Endometrial microvascular endothelial cells (primary cell): ENCODE results near the gene TFIP11. TPM values are rescaled to one million over a fixed set of nuclear protein-coding genes. Genes with fewer than 3 reads are reported as not detected.

ENCODE experiments used
- in situ Hi-C: cut with HindIII; loops from 2 replicates; pipeline ENCODE4 v1.10.0; 2017; ENCODE audit warnings: low sequenced_read_pairs, low pct_unique_long_range_greater_than_20kb; ENCODE audit errors: inconsistent ontology term
- total RNA-seq: library from RNA; depleted of rRNA; stranded (reverse); fragments of >200 nt; gene quantifications from one replicate; pipeline ENCODE4 v1.2.3, GENCODE V29; 2015; ENCODE audit errors: inconsistent ontology term

TFIP11 gene
- total RNA-seq, result 25.4 TPM

DNA sequence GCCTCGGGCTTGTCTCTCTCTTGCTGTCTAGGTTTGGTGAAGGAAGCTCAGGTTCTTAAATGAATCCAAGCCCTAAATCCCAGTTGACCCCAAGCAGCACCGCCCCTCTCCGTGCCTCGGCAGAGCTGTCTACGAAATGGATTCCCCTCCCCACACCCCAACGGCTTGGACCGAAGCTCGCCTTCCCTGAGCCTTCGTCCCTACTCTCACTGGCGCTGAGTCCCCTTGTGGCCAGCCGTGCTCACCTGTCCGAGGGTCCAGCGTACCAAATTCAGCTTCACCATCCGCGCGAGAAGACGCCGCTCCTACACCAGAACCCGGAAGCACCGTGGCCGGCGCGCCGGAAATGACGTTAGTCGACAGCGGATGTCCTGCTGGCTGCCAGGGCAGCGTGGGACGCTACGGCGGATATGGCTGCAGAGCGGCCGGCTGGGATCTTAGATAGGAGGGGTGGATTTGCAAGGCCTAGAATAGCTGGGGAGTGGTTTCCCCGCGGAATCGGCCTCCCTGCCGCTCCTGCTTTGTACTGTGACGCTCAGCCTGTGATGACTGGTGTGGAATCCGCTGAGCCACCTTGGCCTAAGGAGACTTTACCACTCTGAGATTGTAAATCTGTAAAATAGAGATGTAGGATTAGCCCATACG is at the start of gene TFIP11:
Gene TFIP11 (minus strand): TSS at position 325 of the 645 bp plus-strand sequence. CDS start 2,201 bp downstream, outside the sequence.
- in situ Hi-C loops, result no loop called here

DNA sequence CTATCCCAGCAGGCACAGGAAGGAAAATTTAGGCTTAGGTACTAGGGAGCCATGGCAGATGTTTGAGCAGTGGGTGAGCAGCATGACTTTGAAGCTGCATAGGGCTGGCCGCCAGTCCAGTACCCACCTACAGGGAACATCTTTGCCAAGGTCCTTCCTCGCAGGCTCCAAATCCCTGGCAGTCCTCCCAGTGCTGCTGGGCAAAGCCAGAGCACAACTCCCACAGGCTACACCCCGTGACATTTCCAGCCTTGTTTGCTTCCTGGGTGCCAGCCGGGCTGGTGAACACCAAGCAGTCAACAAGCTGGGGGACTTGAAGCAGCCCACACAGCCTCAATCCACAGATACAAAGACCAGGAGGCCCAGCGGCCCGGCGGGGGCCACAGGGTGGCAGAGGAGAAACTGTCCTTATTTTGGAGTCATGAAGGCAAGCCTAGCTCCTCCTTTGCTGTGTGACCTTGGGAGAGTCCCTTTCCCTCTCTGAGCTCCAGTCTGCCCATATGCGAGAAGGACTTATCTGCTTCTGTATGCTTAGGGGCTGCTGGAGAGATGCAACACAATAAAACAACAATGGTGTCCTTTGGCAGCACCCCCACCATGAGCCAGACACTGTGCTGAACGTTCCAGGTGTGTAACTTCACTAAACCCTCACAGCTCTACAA is 49.6 kb upstream of the TFIP11 start:
- in situ Hi-C loops, result no loop called here

DNA sequence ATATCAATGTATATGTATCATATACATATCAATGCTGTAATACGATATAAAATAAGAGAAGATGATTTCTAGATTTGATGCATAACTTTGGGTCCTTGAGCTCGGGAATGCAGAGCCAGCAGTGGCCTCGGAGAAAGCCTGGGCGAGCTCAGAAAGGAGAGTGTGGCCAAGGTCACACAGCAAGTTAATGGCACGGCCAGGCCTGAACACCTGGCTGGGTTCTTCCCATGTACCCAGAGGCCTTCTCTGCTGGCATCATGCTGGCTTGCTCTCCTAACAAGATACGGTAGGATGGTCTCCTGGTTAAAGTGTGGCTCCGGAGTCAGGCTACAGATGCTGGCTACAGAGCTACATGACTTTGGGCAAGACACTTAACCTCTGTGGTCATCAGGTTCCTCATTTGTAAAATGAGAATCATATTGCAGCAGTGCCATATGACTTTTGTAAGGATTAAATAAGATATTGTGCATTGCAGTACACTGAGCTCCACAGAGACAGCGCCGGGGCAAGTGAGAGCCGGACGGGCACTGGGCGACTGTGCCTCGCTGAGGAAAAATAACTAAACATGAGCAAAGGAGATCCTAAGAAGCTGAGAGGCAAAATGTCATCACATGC is 47.8 kb upstream of the TFIP11 start:
- in situ Hi-C loops, result no loop called here

DNA sequence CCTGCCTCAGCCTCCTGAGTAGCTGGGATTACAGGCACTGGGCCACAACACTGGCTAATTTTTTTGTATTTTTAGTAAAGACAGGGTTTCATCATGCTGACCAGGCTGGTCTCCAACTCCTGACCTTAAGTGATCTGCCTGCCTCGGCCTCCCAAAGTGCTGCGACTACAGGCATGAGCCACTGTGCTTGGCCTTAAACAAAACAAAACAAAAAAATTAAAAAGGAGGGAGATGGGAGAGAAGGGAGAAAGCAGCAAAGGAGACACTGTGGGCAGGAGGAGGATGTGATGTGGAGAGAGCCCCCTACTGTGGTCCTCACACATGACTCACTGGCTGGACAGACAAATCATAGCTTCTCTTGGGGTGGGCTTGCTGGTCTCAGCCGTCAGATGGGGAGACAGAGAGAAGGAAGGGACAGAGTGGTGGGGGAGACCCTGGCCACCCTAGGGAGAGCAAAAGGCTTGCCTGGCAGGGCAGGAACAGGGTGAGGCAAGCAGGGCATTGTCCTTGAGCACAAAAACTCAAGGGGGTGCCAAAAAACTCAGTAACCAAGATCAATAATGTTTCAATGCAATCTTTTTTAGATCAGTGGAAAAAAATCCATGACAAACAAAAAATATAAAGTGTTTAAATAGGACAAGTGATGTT is 46.1 kb upstream of the TFIP11 start:
- in situ Hi-C loops, result no loop called here

DNA sequence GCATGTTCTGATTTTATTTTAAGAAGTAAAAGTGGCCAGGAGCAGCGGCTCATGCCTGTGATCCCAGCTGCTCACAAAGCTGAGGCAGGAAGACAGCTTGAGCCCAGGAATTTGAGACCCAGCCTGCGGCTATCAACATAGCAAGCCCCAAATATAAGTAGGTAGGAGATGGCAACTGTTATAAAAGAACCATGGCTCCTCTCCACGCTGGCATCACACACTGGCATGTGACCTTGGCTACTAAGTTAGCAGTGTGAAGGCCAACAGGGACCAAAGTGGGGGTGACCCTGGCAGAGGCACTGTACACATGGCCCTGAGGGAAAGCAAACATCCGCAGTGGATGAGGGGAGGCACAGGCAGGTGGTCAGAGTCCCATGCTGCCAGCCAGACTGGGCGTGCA is 44.6 kb upstream of the TFIP11 start:
- in situ Hi-C loops, result no loop called here

DNA sequence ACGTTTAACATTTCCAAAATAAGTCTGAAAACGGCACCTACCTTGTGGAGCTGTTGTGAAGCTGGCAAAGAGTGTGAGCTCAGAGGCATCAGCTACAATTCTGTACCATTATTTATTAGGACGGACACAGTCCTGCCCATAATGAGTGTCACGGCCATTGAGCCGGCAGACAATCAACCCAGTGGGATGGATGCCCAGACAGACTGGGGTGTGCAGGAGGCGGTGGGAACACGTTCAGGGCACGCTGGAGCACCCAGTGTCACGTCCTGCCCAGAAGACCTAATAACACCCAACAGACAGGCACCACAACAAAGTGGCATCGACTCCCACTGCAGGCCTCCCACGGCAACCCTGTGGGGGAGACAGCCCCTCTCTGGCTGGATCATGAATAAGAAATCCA is 43.2 kb upstream of the TFIP11 start:
- in situ Hi-C loops, result no loop called here

DNA sequence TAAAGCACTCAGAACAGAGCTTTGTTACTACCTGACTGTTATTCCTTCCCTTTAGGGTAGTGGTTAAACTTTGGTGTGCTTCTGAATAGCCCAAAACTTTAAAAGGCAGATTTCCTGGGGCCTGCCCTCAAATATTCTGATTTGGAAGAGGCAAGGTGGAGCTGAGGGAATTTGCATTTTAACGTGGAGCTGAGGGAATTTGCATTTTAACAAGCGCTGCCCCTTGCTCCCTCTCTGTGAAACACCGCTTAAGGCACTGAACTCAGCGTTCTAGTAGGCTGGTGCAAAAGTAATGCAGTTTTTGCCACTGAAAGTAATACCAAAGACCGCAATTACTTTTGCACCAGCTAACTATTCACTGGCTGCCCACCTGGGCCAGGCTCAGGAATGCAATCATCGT is 42.7 kb upstream of the TFIP11 start:
- in situ Hi-C loops, result no loop called here

DNA sequence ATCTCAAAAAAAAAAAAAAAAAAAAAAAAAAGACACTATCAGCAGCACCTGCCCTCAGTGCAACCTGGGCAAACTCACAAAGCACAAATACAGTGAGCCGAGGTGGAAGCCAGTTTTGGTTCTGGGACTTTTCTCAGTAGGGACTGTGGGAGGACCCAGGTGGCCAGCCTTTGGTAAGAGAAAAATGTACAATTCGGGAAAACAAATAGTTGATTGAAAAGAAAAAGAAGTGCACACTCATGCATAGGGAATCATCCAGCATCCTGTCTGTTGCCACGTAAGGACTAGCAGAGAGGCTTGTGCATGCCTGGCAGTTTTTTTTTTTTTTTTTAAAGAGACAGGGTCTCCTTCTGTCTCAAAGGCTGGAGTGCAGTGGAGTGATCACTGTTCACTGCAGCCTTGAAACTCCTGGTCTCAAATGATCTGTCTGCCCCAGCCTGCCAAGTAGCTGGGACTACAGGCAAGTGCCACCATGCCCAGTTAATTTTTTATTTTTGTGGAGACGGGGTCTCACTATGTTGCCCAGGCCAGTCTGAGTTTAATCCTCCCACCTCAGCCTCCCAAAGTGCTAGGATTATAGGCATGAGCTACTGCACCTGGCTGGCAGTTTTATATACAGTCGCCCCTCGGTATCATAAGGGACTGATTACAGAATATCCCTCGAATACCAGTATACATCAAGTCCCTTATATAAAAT is 40.9 kb upstream of the TFIP11 start:
- in situ Hi-C loops, result no loop called here

DNA sequence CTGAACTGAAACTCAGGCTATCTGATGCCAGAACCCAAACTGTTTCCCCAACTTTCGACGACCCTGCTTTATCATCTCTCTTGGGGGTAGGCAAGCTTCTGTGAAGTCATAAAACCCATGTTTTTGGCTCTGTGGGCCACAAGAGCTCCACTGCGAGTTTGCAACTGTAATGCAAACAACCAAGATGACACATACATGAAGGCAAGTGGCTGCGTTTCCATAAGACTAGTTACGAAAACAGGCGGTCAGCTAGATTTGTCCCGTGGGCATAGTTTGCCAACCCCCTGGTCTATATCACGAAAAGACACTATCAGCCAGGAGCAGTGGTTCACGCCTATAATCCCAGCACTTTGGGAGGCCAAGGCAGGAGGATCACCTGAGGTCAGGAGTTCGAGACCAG is 40.2 kb upstream of the TFIP11 start:
- in situ Hi-C loops, result no loop called here

DNA sequence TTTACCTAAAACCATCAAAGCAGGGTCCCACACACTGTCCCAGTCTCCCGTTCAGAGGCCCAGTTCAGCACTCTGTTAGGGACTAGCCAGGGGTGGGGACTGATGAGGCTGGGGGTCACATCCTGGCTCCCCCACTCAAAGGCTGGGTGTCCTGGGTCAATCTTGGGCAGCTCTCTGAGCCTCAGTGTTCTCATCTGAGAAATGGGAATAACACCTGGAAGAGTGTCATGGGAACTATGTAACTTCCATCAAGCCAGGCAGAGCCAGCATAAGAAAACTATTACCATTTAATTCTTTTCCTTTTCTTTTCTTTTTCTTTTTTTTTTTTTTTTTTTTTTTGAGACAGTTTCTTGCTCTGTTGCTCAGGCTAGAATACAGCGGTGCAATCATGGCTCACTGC is 39.3 kb upstream of the TFIP11 start:
- in situ Hi-C loops, result no loop called here

DNA sequence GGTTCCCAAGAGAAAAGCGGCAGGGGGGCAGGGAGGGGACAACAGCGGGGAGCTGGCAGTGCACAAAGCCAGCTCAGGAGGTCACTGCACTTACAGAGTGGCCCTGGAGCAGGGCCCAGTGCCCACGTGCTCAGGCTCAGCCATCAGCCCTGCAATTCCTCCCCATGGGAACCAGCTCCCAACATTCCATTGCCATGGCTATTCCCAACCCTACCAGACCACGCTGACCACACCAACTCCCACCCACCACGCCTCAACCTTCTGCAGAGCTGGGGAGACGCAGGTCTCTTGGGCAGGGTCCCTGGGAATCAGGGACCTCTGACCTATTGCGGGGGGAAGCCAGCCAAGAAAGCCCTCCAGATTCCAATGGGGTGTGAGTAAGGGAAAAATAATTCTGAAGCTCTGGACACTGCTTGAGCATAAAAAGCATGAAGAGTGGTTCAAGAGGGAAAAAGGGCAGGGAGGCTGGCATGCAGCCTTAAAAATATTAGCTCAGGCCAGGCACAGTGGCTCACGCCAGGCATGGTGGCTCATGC is 38.3 kb upstream of the TFIP11 start:
- in situ Hi-C loops, result no loop called here

DNA sequence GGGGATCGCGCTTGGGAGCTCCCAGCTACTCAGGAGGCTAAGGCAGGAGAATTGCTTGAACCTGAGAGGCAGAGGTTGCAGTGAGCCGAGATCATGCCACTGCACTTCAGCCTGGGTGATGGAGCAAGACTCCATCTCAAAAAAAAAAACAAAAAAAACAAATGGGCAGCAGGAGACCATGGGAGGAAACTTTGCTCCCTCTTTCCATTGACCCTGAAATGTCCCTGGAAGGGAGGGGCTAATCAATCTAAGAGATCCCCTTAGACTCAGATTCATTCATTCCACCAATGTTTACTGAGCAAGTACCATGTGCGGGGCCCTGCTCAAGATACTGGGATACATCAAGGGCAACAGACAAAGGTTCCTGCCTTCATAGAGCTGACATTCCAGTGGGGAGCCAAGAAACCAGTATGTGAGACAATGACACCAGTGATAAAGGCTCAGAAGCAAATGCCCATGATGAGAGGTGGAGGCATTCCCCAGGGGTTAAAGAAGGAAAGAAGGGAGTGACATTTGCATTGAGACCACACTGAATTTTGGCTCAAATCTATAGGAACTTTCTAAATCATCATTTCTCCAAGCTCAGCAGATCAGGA is 37.7 kb upstream of the TFIP11 start:
- in situ Hi-C loops, result no loop called here

DNA sequence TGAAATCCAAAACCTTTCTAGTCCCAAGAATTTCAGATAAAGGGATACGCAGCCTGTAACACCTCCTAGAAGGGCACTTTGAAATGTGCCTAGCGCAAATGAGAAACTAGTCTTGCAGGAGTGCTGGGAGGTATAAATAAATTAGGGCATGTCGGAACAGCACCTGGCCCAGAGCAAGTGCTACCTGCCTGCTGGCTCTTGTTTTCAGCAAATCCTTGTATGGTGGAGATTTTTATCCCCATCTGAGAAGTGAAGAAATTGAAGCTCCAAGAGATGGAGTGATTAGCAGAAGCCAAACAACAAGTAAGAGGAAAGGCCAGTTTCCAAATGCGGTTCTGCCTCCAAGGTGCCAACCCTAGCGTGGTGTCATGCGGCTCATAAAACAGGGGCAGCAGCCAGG is 36.7 kb upstream of the TFIP11 start:
- in situ Hi-C loops, result no loop called here

DNA sequence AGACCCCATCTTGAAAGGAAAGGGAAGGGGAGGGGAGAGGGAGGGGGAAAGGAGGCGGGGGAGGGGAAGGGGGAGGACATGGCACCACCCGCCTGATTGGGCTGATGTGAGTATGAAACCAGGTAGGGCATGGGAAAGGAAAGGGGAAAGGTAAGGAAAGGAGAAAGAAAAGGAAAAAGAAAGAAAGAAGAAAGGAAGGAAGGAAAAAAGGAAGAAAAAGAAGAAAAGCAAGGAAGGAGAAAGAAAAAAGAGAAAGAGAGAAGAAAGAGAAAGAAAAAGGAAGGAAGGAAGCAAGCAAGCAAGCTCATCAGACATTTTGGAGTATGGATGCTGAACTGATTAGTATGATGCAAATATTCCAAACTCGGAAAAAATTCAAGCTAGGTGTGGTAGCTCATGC is 36.0 kb upstream of the TFIP11 start:
- in situ Hi-C loops, result no loop called here

DNA sequence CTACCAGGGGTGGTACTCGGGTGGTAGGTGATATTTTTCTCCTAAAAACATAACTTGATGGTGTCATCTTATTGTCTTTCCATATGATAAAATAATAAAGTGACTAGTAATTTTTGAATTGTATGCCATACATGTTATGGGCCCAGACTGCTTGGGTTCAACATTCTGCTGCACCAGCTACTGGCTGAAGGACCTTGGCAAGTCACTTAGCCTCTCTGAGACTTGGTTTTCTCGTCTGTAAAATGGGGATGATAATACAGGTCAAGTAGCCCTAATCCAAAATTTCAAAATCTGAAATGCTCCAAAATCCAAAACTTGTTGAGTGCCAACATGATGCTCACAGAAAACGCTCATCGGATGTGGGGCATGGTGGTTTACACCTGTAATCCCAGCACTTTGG is 35.6 kb upstream of the TFIP11 start:
- in situ Hi-C loops, result no loop called here

DNA sequence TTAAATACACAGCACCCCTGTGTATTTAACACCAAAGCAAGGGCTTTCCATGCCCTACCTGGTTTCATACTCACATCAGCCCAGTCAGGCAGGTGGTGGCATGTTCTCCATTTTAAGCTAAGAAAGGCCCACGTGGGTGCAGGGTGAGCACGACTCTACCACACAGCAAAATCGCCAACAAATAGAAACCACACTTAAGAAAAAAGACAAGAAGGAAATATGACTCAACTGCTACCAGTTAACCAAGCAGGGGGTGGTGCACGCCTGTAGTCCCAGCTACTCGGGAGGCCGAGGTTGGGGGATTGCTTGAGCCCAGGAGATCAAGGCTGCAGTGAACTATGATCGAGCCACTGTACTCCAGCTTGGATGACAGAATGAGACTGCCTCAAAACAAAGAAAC is 35.2 kb upstream of the TFIP11 start:
- in situ Hi-C loops, result no loop called here

DNA sequence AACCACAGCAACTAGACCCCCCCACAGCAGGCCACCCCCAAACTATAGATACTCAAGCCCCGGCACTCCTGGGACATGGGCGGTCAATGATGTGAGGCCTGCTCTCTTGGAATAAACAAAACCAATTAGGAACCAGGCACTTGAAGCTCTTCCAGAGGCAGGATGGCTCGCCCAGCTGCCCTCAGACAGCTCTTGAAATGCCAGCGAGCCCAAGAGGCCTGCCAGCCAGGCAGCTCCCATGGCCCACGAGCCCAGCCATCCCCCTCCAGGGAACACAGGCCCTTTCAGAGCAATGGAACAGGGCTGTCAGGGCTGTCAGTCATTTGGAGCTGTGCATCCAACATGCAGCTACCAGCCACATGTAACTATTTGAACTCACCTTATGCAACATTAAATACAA is 34.0 kb upstream of the TFIP11 start:
- in situ Hi-C loops, result no loop called here

DNA sequence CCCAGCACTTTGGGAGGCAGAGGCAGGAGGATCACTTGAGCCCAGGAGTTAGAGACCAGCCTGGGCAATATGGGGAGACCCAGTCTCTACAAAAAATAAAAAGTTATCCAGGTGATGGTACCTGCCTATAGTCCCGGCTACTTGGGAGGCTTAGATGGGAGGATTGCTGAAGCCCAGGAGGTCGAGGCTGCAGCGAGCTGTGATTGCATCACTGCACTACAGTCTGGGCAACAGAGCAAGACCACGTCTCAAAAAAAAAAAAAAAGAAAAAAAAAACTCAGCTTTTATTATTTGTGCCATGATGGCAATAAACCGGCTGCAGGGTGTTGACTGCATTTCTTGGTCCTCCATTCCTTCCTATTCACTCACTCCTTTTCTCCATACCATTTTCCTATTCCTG is 33.6 kb upstream of the TFIP11 start:
- in situ Hi-C loops, result no loop called here

DNA sequence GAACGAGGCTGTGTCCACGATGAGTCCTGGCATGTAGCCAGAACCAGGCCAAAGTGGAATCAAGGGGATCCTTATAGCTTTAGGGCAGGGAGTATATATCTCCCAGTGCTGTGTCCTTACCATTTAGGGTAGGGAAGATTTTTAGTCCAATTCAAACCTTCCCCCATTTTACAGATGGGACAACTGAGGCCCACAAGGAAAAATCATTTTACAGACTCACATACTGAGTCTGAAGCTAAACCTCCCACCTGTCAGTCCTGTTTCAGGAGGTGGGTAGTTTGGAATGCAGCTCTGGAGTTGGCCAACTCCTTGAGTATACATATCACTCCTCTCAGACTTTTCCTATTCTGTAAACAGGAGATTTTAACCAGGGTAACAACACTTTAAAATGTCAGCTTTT is 33.1 kb upstream of the TFIP11 start:
- in situ Hi-C loops, result no loop called here
